GM10847 (cell line): ENCODE data around the gene DTX4.

ENCODE experiments used
- POLR2A ChIP-seq: IDR thresholded peaks from 2 replicates; pipeline ENCODE4 v1.6.1; 2011; ENCODE audit not compliant: insufficient read length; ENCODE audit errors: extremely low read depth

DTX4 gene

DNA sequence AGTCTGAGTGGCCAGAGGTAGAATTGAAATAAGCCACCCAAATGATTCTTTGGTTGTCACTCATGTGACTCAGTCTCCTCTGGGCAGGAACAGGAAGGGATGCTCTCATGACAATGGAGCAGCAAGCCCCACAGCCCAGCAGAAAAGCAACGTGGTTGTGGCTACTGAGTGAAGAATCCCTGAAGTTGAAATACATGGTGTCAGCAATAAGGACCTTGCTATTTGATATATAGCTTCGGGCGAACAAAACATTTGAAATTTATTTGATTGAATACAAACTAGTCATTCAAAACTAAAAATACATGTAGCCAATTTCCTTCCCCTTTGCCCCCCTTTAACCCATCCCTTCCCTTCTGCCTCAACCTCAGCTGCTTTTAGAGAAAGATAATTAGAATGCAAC lies 14.5 kb upstream of the DTX4 start:
- no peak for TF ChIP-seq POLR2A

- TF ChIP-seq POLR2A = no peak
These were observed 13.5 kb upstream of the DTX4 start for GRCh38 chr11:59158206-59159068.

DNA sequence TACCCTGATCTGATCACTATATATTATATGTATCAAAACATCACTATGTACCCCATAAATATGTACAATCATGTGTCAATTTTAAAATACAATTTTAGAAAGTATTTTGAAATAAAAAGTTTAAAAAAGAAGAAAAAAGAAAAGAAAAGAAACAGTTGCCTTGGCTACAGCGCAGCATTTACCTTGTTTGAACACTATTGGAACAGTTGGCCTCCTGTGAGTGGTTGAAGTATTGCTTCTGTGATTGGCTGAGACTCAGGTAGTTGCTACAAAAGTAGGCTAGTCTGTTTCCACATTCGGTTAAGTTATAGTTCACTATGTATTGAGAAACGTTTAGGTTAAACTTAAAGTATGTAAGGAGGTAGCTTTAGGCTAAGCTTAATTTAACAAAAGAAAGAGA lies 7.9 kb upstream of the DTX4 start:
- TF ChIP-seq POLR2A = no peak

- TF ChIP-seq POLR2A = peak; percentile 21
These were observed 580 bp downstream of the DTX4 start for GRCh38 chr11:59172345-59173079.

DNA sequence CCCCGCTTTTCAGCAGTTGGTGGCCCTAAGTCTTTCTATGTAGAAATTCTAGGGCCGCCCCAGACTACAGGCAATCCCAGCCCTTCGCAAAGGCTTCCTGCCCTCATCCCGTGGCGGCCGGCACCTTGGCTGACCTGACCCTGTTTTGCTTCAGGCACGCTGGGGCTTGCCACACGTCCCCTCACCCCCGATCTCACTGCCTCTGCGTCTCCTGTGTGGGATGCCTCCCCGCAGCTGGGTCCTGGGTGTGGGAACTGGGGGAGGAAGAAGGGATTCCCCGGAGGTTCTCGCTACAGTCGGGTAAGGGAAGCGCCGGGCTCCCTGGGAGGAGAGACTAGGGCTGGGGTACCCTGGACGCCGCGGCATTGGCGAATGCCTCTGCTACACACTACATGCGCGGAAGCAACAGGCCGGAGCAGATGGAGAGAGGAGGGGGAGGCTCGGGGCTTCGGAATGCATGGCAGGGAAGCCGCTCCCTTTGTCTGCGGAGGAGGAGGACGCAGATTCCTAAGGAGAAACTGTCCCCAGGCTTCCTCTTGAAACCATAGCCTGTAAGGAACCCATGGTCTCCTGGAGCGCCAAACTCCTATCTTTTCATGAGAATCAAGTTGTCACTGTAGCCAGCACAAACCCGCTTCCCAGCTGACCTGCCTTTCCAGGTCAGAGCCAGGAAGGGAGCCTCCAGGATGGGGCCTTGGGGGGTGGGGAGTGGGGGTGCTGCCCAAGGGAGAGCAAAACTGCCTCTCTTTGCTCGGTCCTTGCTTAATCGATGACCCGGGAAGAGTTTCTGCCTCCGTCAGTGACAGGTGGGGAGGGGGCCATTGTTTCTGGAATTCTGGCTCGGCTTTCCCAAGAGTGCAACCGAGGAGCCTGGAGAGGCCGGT lies 1.4 kb downstream of the DTX4 start:
- peak; percentile 5 for TF ChIP-seq POLR2A

- TF ChIP-seq POLR2A = no peak
These were observed 2.2 kb downstream of the DTX4 start for GRCh38 chr11:59173964-59174663.

DNA sequence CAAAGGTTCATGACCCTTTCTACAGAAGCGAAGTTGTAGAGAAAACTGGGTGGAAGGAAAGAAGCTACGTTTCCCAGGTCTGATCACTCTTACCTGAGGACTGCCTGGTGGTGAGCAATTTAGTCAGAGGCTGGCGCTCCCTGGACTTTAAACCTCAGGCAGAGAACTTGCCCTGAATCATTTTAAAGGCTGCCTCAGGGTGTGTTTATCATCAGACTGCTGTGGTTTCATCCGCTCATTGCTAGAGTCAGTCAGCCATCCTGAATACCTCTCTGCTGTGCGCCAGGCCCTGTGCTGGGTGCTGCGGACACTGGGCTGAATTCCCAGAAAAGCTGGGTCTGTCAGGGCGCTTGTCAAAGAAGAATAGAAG lies 2.7 kb downstream of the DTX4 start:
- TF ChIP-seq POLR2A = no peak

GRCh38 chr11:59175091-59175501 lies 3.2 kb downstream of the DTX4 start:
- TF ChIP-seq POLR2A = no peak

DNA sequence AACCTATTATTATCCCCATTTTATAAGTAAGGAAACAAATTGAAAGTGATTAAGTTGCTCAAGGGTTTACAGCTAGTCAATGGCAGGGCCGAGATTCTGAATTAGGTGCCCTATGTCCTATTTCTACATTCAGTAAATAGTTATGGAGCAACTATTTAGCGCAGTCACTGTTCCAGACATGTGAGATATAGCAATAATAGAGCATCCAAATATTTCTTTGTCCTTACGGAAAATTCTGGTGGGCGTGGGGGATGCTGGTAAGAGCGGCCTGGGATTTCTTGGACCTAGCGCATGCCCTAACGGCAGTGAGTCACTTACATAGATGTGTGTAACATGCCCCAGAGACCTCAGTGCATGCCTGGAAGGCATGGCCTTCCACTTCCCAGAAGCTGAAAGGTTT lies 4.4 kb downstream of the DTX4 start:
- no peak for TF ChIP-seq POLR2A

- TF ChIP-seq POLR2A = no peak
These were observed 6.5 kb downstream of the DTX4 start for GRCh38 chr11:59178402-59178801.

- no peak for TF ChIP-seq POLR2A
These were observed 7.2 kb downstream of the DTX4 start for GRCh38 chr11:59179121-59179520.

DNA sequence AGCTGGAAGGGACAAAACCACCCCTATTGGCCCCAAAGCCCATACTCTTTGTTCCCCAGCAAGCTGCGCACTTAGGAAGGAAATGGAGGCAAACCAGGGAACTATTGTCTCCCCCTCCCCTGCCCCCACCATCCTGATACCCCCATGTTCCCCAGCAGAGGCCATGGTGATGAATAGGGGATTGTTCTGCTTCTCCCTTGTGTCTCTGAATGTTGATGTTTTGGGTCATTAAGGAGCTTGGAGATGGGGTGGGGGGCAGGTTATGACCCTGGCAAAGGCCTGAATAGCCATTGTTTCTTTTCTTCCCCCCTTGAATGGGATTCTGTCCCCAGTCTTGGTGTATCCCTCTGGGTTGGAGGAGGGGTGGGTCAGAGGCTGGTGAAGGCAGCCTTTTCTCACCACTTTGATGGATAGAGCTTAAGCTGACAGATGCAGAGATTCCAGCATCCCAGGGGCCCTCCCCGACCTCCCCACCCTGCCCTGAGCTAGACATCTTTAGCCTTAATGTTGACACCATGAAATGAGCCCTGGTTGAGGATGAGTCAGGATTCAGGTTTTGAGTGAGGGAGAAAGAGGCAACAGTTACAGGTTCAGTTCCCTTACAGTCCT lies 8.3 kb downstream of the DTX4 start:
- TF ChIP-seq POLR2A = no peak

DNA sequence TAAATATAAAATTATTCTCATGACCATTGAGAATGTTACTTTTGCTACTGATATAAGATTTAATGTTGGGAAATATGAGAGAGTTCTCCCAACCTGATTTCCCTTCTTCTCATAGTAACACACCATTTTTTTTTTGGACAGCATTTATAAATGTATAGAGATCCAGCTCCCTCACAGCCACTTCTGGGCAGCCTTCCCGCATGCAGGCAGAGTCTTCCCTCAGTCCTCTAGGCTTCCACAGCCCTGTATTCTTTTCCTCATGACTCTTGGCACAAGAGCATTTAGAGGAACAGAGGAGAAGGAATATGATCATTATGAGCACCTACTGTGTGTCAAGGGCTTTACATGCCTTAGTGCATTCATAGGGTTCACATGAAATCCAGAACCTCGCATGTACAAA lies 9.0 kb downstream of the DTX4 start:
- no peak for TF ChIP-seq POLR2A

DNA sequence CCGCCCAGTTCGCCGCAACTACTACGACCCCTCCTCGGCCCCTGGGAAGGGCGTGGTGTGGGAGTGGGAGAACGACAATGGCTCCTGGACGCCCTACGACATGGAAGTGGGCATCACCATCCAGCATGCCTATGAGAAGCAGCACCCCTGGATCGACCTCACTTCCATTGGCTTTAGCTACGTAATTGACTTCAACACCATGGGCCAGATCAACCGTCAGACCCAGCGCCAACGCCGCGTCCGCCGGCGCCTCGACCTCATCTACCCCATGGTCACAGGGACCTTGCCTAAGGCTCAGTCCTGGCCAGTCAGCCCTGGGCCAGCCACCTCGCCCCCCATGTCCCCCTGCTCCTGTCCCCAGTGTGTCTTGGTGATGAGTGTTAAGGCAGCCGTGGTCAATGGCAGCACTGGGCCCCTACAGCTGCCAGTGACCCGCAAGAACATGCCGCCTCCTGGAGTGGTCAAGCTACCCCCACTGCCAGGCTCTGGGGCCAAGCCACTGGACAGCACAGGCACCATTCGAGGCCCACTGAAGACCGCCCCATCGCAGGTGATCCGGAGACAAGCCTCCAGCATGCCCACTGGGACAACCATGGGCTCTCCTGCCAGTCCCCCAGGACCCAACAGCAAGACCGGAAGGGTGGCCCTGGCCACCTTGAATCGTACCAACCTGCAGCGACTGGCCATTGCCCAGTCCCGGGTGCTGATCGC lies 10.0 kb downstream of the DTX4 start:
- no peak for TF ChIP-seq POLR2A
